Activated naive CD4-positive, alpha-beta T cell treated with anti-CD3 and anti-CD28 coated beads, Interleukin-2, amount 50 U/mL, for 72 hours (primary cell): Measurements from ENCODE around the gene TRPC4AP. TPM values are rescaled to one million over a fixed set of nuclear protein-coding genes. Genes with fewer than 3 reads are reported as not detected.

Experiments used
- ATAC-seq, 2 donors: fragments of 150-1000 bp; cut with Tn5 transposase; 2 replicates each; pipeline ENCODE4 v1.10.0; 2021; ENCODE audit warnings: mild to moderate bottlenecking in 2 of 2, moderate library complexity in 2 of 2
- DNase-seq, 2 donors: peaks; one replicate each; pipeline ENCODE4 v3.0.0; 2021 to 2022; ENCODE audit warnings: low spot score in 2 of 2
- H3K27ac Mint-ChIP-seq, 2 donors: one replicate each; pipeline ENCODE4 v1.8.0; 2022; ENCODE audit warnings: mild to moderate bottlenecking in 2 of 2, mixed read lengths in 2 of 2
- H3K36me3 Mint-ChIP-seq, 2 donors: one replicate each; pipeline ENCODE4 v1.8.0; 2022; ENCODE audit warnings: mixed read lengths in 2 of 2
- H3K9me3 Mint-ChIP-seq, 2 donors: one replicate each; pipeline ENCODE4 v1.8.0; 2022; ENCODE audit warnings: mixed read lengths in 2 of 2
- total RNA-seq, 2 donors: library from RNA; stranded (reverse); gene quantifications; one replicate each; pipeline ENCODE4 v1.2.3, GENCODE V29; 2022

Gene TRPC4AP
- total RNA-seq, 2 donors from 2014 or later, result 44.6 to 51.3 TPM

DNA sequence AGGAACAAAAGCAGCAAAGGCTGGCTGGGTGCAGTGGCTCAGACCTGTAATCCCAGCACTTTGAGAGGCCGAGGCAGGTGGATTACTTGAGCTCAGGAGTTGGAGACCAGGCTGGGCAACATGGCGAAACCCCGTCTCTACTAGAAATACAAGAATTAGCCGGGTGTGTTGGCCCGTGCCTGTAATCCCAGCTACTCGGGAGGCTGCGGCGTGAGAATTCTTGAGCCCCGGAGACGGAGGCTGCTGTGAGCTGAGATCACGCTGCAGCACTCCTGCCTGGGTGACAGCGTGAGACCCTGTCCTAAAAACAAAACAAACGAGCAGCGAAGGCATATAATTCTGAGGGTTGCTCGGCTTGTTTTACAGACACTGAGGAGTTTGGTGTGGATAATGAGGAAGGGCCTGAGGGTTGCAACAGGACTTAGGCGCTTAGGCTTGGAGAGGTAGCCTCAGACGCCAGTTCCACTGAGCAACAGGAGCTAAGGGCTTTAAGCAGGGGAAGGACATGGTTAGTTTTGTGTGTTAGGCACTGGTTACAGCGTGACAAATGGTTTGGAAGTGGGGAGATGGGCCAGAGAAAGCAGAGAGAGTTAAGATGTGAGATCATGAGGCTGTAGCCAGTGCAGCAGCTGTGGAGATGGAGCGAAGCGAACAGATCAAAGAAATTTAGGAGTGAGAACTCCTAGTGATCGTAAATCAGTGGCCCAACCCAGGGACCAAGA is 135.7 kb downstream of the TRPC4AP start:
- H3K9me3 Mint-ChIP-seq, result peaks cover 0 to 5% of the 10 kb centered on the region in 2 donors
- peaks cover 11% of the 10 kb centered on the region in 2 donors for H3K36me3 Mint-ChIP-seq
- ATAC-seq (no peak), DNase-seq (no peak)
- no peak overlapping the region for H3K27ac Mint-ChIP-seq

- peak overlapping the region; percentile 96 to 99 for H3K27ac Mint-ChIP-seq
- no peak for DNase-seq
- peaks cover 11% of the 10 kb centered on the region in 2 donors for H3K36me3 Mint-ChIP-seq
- ATAC-seq, result no peak
- H3K9me3 Mint-ChIP-seq, result peaks cover 0 to 5% of the 10 kb centered on the region in 2 donors
Observed at GRCh38 chr20:34956041-34956458, 136.6 kb downstream of the TRPC4AP start.

DNA sequence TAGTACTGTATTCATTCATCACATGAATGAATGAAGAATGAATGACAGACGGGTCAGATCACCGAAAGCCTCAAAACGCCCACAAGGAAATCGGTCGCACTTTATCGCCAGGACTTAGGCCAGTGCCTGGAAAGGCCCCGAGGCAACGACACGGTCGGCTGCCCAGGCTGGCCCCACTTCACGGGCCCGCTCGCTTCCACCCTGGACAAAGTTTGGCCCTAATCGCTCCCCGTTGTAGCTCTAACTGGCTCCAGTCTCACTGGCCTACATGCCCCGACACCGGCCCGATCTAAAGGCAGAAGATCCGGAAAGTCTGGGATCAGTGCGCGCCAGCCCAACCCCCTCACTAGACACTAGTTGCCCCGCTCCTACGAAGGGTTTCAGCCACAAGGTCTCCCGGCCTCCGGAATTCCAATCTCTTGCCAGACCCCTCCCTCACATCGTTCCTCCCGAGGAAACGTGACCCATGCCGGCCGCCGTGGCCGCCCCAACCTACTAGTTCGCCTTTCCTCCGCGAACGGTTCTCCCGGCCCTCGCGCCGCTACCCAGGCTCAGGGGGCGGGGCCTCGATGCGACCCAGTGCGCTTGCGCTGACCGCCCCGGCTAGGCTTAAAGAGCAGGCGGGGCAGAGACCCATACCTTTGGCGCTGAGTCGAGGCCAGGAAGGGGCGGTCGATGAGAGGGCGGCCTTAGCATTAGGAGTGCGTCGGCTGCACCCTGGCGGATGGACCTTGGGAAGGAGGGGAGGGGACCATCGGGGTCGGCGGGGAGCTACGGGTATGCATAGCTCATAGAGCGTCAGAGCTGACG is 137.2 kb downstream of the TRPC4AP start, which contains the start of the genes GSS and MYH7B:
TSS of gene GSS (minus strand) at position 576 of the 810 bp plus-strand sequence. CDS start 3,954 bp downstream, outside the sequence.
TSS of gene MYH7B (plus strand) at position 638 of the 810 bp plus-strand sequence. CDS start 22,138 bp downstream, outside the sequence.
- H3K27ac Mint-ChIP-seq, result peak within 1 kb of the TSS; percentile 96 to 99
- DNase-seq (peak; percentile 97 to 100), ATAC-seq (peak; percentile 96 to 97)
- H3K36me3 Mint-ChIP-seq, result peaks cover 11% of the 10 kb centered on the region in 2 donors
- peaks cover 0 to 5% of the 10 kb centered on the region in 2 donors for H3K9me3 Mint-ChIP-seq

- ATAC-seq, result no peak
- peaks cover 11 to 16% of the 10 kb centered on the region in 2 donors for H3K36me3 Mint-ChIP-seq
Observed at GRCh38 chr20:34954904-34955230, 137.7 kb downstream of the TRPC4AP start.

GRCh38 chr20:34953960-34954359 is 138.6 kb downstream of the TRPC4AP start:
- ATAC-seq, result no peak
- H3K36me3 Mint-ChIP-seq, result peaks cover 11 to 22% of the 10 kb centered on the region in 2 donors
- peaks cover 0 to 5% of the 10 kb centered on the region in 2 donors for H3K9me3 Mint-ChIP-seq

More at GRCh38 chr20:34954904-34955230, 137.7 kb downstream of the TRPC4AP start:
- DNase-seq, result no peak
- H3K9me3 Mint-ChIP-seq, result peaks cover 0 to 5% of the 10 kb centered on the region in 2 donors
- peak overlapping the region; percentile 96 to 99 for H3K27ac Mint-ChIP-seq

GRCh38 chr20:34952671-34953070 is 139.9 kb downstream of the TRPC4AP start:
- no peak for ATAC-seq
- Mint-ChIP-seq H3K9me3 (peaks cover 0 to 5% of the 10 kb centered on the region in 2 donors), H3K36me3 (peaks cover 11 to 22% of the 10 kb centered on the region in 2 donors), H3K27ac (peak overlapping the region in 1 of 2 donors; percentile 8)
- no peak for DNase-seq

More at GRCh38 chr20:34953960-34954359, 138.6 kb downstream of the TRPC4AP start:
- no peak for DNase-seq
- H3K27ac Mint-ChIP-seq, result no peak overlapping the region

Other genes with a start within 250 kb of the TRPC4AP start
- gene GGT7, start 220.0 kb downstream of the TRPC4AP start, total RNA-seq, result 10 to 100 TPM; 15.8 to 22.4 TPM
- gene ACSS2, start 216.2 kb downstream of the TRPC4AP start, total RNA-seq, result 10 to 100 TPM; 36.0 to 71.7 TPM
- 10 to 100 TPM; 59.7 to 74.2 TPM for gene GSS, start 137.0 kb downstream of the TRPC4AP start, total RNA-seq
- gene MYH7B, start 136.9 kb downstream of the TRPC4AP start, total RNA-seq, result under 1 TPM in 1 of 2 donors, not detected in 1; 0.70 TPM
- 10 to 100 TPM; 12.2 to 17.1 TPM for gene EDEM2, start 54.5 kb upstream of the TRPC4AP start, total RNA-seq
- gene PROCR, start 79.3 kb upstream of the TRPC4AP start, total RNA-seq, result 1 to 10 TPM; 2.3 to 3.1 TPM
- not detected for gene MMP24, start 133.9 kb upstream of the TRPC4AP start, total RNA-seq
- 10 to 100 TPM; 29.4 to 41.8 TPM for gene MMP24OS, start 185.3 kb upstream of the TRPC4AP start, total RNA-seq
- 100 to 1,000 TPM in 1 of 2 donors, 10 to 100 TPM in 1; 63.9 to 115 TPM for gene EIF6, start 192.0 kb upstream of the TRPC4AP start, total RNA-seq
- not detected for gene FAM83C, start 199.6 kb upstream of the TRPC4AP start, total RNA-seq